WTC11 (cell line): ENCODE data around the gene ADAMTS12. TPM values are rescaled to one million over a fixed set of nuclear protein-coding genes. Genes with fewer than 3 reads are reported as not detected.

ENCODE experiments used
- ATAC-seq: fragments of 200-7000 bp; cut with Tn5 transposase; 2 replicates; pipeline ENCODE4 v1.10.0; 2021; ENCODE audit warnings: mild to moderate bottlenecking, moderate library complexity
- CTCF ChIA-PET: fragments of 300-600 bp; sonication (Branson Sonifier 250); formaldehyde crosslinking; loops from one replicate; lab custom pipeline; 2021; ENCODE audit warnings: antibody characterized with exemption; lab: Charles Lee
- POLR2A ChIA-PET: fragments of 350-600 bp; sonication (Branson Sonifier 250); formaldehyde crosslinking; loops from one replicate; lab custom pipeline; 2021; ENCODE audit warnings: antibody characterized with exemption; lab: Charles Lee
- DNase-seq: peaks from one replicate; pipeline ENCODE4 v3.0.0; 2021; ENCODE audit warnings: low spot score
- H3K27ac Mint-ChIP-seq: 2 replicates; pipeline ENCODE4 v1.8.0; 2021; ENCODE audit warnings: mixed read lengths
- H3K27me3 Mint-ChIP-seq: 2 replicates; pipeline ENCODE4 v1.8.0; 2021; ENCODE audit warnings: low read depth, mild to moderate bottlenecking, moderate library complexity, mixed read lengths
- H3K36me3 Mint-ChIP-seq: 2 replicates; pipeline ENCODE4 v1.8.0; 2021; ENCODE audit warnings: mixed read lengths
- H3K4me1 Mint-ChIP-seq: 2 replicates; pipeline ENCODE4 v1.8.0; 2022; ENCODE audit warnings: mixed read lengths
- H3K4me3 Mint-ChIP-seq: 2 replicates; pipeline ENCODE4 v1.8.0; 2021; ENCODE audit warnings: mild to moderate bottlenecking, moderate library complexity, mixed read lengths
- H3K9me3 Mint-ChIP-seq: 2 replicates; pipeline ENCODE4 v1.8.0; 2021; ENCODE audit warnings: mixed read lengths
- EMX1 ChIP-seq: fragments of 250-450 bp; sonication (Bioruptor Pico); IDR thresholded peaks from 2 replicates; pipeline ENCODE4 v1.8.0; 2021; ENCODE audit warnings: mild to moderate bottlenecking
- FOXP4 ChIP-seq: sonication (generic); formaldehyde crosslinking; IDR thresholded peaks from 2 replicates; pipeline ENCODE4 v1.8.0; 2022; ENCODE audit warnings: mild to moderate bottlenecking, missing genetic modification reagents
- IRF2 ChIP-seq: sonication (generic); formaldehyde crosslinking; IDR thresholded peaks from 2 replicates; pipeline ENCODE4 v1.8.0; 2022; ENCODE audit warnings: low read depth, missing genetic modification reagents, borderline replicate concordance
- JUN ChIP-seq: sonication (generic); formaldehyde crosslinking; IDR thresholded peaks from 2 replicates; pipeline ENCODE4 v1.8.0; 2023; ENCODE audit warnings: mild to moderate bottlenecking, missing genetic modification reagents
- RORB ChIP-seq: fragments of 250-450 bp; sonication (Bioruptor Pico); IDR thresholded peaks from 2 replicates; pipeline ENCODE4 v1.9.0; 2021; ENCODE audit warnings: mild to moderate bottlenecking
- TEAD1 ChIP-seq: sonication (generic); formaldehyde crosslinking; IDR thresholded peaks from 2 replicates; pipeline ENCODE4 v1.8.0; 2022; ENCODE audit warnings: mild to moderate bottlenecking, missing genetic modification reagents
- TEAD4 ChIP-seq: sonication (generic); formaldehyde crosslinking; IDR thresholded peaks from 2 replicates; pipeline ENCODE4 v1.8.0; 2022; ENCODE audit warnings: mild to moderate bottlenecking, missing genetic modification reagents
- ZBTB21 ChIP-seq: sonication (generic); formaldehyde crosslinking; IDR thresholded peaks from 2 replicates; pipeline ENCODE4 v1.8.1; 2023; ENCODE audit warnings: mild to moderate bottlenecking, missing genetic modification reagents, borderline replicate concordance
- ZNF263 ChIP-seq: sonication (generic); formaldehyde crosslinking; IDR thresholded peaks from 2 replicates; pipeline ENCODE4 v1.8.1; 2022; ENCODE audit warnings: low read depth, mild to moderate bottlenecking, moderate library complexity, missing genetic modification reagents
- ZNF281 ChIP-seq: sonication (generic); formaldehyde crosslinking; IDR thresholded peaks from 2 replicates; pipeline ENCODE4 v1.8.0; 2023; ENCODE audit warnings: mild to moderate bottlenecking, missing genetic modification reagents
- ZSCAN18 ChIP-seq: fragments of 250-450 bp; sonication (Bioruptor Pico); IDR thresholded peaks from 2 replicates; pipeline ENCODE4 v2.1.2; 2022; ENCODE audit warnings: mild to moderate bottlenecking, moderate library complexity
- total RNA-seq: library from RNA; stranded (reverse); gene quantifications from 3 replicates; pipeline ENCODE4 v1.2.3, GENCODE V29; 2021
- TF ChIP-seq, protein P1 (sequence below): sonication (generic); formaldehyde crosslinking; IDR thresholded peaks from 2 replicates; pipeline ENCODE4 v1.8.0; 2023; ENCODE audit warnings: missing genetic modification reagents
- TF ChIP-seq, protein P2 (sequence below): sonication (generic); formaldehyde crosslinking; IDR thresholded peaks from 2 replicates; pipeline ENCODE4 v1.8.1; 2023; ENCODE audit warnings: mild to moderate bottlenecking, missing genetic modification reagents, moderate library complexity
- TF ChIP-seq, protein P3 (sequence below): sonication (generic); formaldehyde crosslinking; IDR thresholded peaks from 2 replicates; pipeline ENCODE4 v1.8.1; 2022; ENCODE audit warnings: mild to moderate bottlenecking, missing genetic modification reagents, moderate library complexity, borderline replicate concordance
- TF ChIP-seq, protein P4 (sequence below): fragments of 250-450 bp; sonication (Bioruptor Pico); IDR thresholded peaks from 2 replicates; pipeline ENCODE4 v1.9.0; 2021; ENCODE audit warnings: mild to moderate bottlenecking, borderline replicate concordance

ADAMTS12 gene
- total RNA-seq, 1 experiment from 2014 or later = 13.5 TPM

DNA sequence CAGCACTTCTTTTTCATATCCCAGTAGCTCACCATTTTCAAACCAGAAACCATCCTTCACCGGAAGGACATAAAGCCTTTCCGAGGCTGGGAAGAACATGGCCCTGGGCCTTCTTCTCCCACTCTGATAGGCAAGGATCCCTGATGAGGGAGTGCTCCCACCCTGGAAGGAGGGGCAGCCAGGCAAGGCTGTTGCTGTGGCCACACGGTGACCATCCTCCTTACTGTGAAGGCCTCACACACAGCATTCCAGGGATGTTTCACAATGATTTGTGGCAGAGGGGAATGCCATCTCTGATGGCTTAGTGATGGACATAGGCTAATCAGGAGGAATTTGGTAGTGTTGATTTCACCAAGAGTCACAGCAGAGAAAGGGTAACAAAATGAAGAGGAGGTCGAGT, 130.7 kb downstream of the ADAMTS12 start:
- DNase-seq = peak; percentile 18

DNA sequence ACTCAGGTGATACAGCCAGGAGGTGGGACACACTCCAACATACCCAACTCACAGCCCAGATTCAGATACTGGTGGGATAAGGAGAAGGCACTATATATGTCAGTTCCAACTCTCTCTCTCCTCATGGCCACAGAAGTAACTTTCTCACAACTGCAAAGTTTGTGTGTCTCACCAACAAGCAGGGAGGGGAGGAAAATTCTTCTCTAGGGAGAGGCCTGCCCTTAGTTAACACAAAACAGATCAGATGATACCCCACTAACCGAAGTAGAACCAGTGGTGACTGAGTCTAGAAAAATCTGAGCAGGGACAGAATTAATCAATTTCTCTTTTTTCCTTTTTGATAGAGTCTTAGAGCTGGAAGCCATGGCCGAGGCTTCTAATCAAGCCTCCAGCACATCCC, 133.1 kb downstream of the ADAMTS12 start:
- Mint-ChIP-seq H3K4me3 (no peak overlapping the region), H3K27ac (no peak overlapping the region)
- TF ChIP-seq JUN (CRISPR knock-in tag) (no peak), TEAD4 (CRISPR knock-in tag) (no peak), RORB (CRISPR knock-in tag) (no peak), TEAD1 (no peak), ZSCAN18 (CRISPR knock-in tag) (no peak), FOXP4 (no peak), ZBTB21 (CRISPR knock-in tag) (no peak), EMX1 (no peak)
- TF ChIP-seq, protein P1, sequence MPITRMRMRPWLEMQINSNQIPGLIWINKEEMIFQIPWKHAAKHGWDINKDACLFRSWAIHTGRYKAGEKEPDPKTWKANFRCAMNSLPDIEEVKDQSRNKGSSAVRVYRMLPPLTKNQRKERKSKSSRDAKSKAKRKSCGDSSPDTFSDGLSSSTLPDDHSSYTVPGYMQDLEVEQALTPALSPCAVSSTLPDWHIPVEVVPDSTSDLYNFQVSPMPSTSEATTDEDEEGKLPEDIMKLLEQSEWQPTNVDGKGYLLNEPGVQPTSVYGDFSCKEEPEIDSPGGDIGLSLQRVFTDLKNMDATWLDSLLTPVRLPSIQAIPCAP (CRISPR knock-in tag) = no peak
- TF ChIP-seq, protein P2, sequence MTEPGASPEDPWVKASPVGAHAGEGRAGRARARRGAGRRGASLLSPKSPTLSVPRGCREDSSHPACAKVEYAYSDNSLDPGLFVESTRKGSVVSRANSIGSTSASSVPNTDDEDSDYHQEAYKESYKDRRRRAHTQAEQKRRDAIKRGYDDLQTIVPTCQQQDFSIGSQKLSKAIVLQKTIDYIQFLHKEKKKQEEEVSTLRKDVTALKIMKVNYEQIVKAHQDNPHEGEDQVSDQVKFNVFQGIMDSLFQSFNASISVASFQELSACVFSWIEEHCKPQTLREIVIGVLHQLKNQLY (CRISPR knock-in tag) = no peak
- TF ChIP-seq, protein P3, sequence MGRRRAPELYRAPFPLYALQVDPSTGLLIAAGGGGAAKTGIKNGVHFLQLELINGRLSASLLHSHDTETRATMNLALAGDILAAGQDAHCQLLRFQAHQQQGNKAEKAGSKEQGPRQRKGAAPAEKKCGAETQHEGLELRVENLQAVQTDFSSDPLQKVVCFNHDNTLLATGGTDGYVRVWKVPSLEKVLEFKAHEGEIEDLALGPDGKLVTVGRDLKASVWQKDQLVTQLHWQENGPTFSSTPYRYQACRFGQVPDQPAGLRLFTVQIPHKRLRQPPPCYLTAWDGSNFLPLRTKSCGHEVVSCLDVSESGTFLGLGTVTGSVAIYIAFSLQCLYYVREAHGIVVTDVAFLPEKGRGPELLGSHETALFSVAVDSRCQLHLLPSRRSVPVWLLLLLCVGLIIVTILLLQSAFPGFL (CRISPR knock-in tag) = no peak

More for the DNA sequence above, 130.7 kb downstream of the ADAMTS12 start:
- Mint-ChIP-seq H3K4me1 (peaks cover 52% of the 10 kb centered on the region), H3K36me3 (no peaks in the 10 kb centered on the region), H3K9me3 (no peaks in the 10 kb centered on the region), H3K27ac (peak overlapping the region; percentile 78), H3K4me3 (no peak overlapping the region), H3K27me3 (no peaks in the 10 kb centered on the region)
- ChIA-PET POLR2A (no interaction called here), CTCF (no interaction called here)
- TF ChIP-seq ZNF263 (CRISPR knock-in tag) (peak; percentile 70; the same call in 1 of the 2 replicates), IRF2 (CRISPR knock-in tag) (no peak), ZNF281 (CRISPR knock-in tag) (no peak)
- TF ChIP-seq, protein P2 (CRISPR knock-in tag) = no peak
- TF ChIP-seq, protein P4, sequence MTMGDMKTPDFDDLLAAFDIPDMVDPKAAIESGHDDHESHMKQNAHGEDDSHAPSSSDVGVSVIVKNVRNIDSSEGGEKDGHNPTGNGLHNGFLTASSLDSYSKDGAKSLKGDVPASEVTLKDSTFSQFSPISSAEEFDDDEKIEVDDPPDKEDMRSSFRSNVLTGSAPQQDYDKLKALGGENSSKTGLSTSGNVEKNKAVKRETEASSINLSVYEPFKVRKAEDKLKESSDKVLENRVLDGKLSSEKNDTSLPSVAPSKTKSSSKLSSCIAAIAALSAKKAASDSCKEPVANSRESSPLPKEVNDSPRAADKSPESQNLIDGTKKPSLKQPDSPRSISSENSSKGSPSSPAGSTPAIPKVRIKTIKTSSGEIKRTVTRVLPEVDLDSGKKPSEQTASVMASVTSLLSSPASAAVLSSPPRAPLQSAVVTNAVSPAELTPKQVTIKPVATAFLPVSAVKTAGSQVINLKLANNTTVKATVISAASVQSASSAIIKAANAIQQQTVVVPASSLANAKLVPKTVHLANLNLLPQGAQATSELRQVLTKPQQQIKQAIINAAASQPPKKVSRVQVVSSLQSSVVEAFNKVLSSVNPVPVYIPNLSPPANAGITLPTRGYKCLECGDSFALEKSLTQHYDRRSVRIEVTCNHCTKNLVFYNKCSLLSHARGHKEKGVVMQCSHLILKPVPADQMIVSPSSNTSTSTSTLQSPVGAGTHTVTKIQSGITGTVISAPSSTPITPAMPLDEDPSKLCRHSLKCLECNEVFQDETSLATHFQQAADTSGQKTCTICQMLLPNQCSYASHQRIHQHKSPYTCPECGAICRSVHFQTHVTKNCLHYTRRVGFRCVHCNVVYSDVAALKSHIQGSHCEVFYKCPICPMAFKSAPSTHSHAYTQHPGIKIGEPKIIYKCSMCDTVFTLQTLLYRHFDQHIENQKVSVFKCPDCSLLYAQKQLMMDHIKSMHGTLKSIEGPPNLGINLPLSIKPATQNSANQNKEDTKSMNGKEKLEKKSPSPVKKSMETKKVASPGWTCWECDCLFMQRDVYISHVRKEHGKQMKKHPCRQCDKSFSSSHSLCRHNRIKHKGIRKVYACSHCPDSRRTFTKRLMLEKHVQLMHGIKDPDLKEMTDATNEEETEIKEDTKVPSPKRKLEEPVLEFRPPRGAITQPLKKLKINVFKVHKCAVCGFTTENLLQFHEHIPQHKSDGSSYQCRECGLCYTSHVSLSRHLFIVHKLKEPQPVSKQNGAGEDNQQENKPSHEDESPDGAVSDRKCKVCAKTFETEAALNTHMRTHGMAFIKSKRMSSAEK (CRISPR knock-in tag) = no peak
- peak; percentile 63 for ATAC-seq

More for the DNA sequence above, 133.1 kb downstream of the ADAMTS12 start:
- ATAC-seq (no peak), DNase-seq (no peak)
- H3K4me1 Mint-ChIP-seq = peaks cover 28% of the 10 kb centered on the region
- ChIA-PET POLR2A (no interaction called here), CTCF (no interaction called here)
- no peaks in the 10 kb centered on the region for H3K27me3 Mint-ChIP-seq
- no peaks in the 10 kb centered on the region for H3K36me3 Mint-ChIP-seq
- no peaks in the 10 kb centered on the region for H3K9me3 Mint-ChIP-seq
